B cell (primary cell): ENCODE results near the gene IMP3. TPM values are rescaled to one million over a fixed set of nuclear protein-coding genes. Genes with fewer than 3 reads are reported as not detected.
"Not testable (repeated sequence)": the region's sequence is repeated elsewhere in the genome, so short reads cannot be mapped to it uniquely, and the experiment has no call there.

Experiments used
- ATAC-seq: fragments of 200-7000 bp; cut with Tn5 transposase; one replicate; pipeline ENCODE4 v1.10.0; 2021; ENCODE audit warnings: low read depth, mild to moderate bottlenecking, moderate number of reproducible peaks, moderate library complexity
- CTCF ChIA-PET: fragments of 350-600 bp; sonication (Branson Sonifier 250); formaldehyde crosslinking; loops from one replicate; lab custom pipeline; 2021; ENCODE audit warnings: antibody characterized with exemption, inconsistent platforms; lab: Charles Lee
- POLR2A ChIA-PET: fragments of 350-600 bp; sonication (Branson Sonifier 250); formaldehyde crosslinking; loops from one replicate; lab custom pipeline; 2021; ENCODE audit warnings: antibody characterized with exemption; lab: Charles Lee
- DNase-seq: peaks from one replicate; pipeline ENCODE4 v3.0.0; 2013
- H2AFZ ChIP-seq: 2 replicates; pipeline ENCODE4 v1.6.1; 2012; ENCODE audit warnings: mild to moderate bottlenecking, low read depth, low read length; ENCODE audit not compliant: insufficient read depth, poor library complexity, severe bottlenecking
- H3K27ac ChIP-seq, 2 donors: 1 replicate in 1 of 2; 2 replicates in 1 of 2; pipeline ENCODE4 v1.5.1; 2012 to 2013; ENCODE audit warnings: low read length in 2 of 2, mild to moderate bottlenecking in 2 of 2, moderate library complexity in 1 of 2
- H3K27me3 ChIP-seq, 4 experiments: fragments of 200-600 bp in 1 of 4; sonication (generic) in 1 of 4; replicated peaks in 1 of 4; 1 replicate in 2 of 4; 2 replicates in 2 of 4; pipeline versions ENCODE4 v1.6.1 to v1.7.0; 2013 to 2016; ENCODE audit warnings: low read length in 3 of 4, mild to moderate bottlenecking in 2 of 4, mixed read lengths in 1 of 4, moderate library complexity in 1 of 4; ENCODE audit not compliant: insufficient read depth in 4 of 4, control insufficient read depth in 3 of 4; ENCODE audit errors: control extremely low read depth in 1 of 4
- H3K36me3 ChIP-seq, 2 experiments: replicated peaks in 1 of 2; 1 replicate in 1 of 2; 2 replicates in 1 of 2; pipeline versions ENCODE4 v1.6.1 to v1.7.1; 2013; ENCODE audit warnings: low read length in 1 of 2; ENCODE audit not compliant: insufficient read depth in 2 of 2, control insufficient read depth in 1 of 2; ENCODE audit errors: control extremely low read depth in 1 of 2, extremely low read depth in 1 of 2
- H3K4me1 ChIP-seq, 2 donors: fragments of 200-600 bp in 1 of 2; sonication (generic) in 1 of 2; 1 replicate in 1 of 2; 2 replicates in 1 of 2; pipeline versions ENCODE4 v1.5.1 to v1.6.1; 2013 to 2017; ENCODE audit warnings: low read length in 2 of 2; ENCODE audit not compliant: control insufficient read depth in 2 of 2, insufficient read depth in 2 of 2
- H3K4me2 ChIP-seq: replicated peaks from 2 replicates; pipeline ENCODE3; 2012; ENCODE audit warnings: mild to moderate bottlenecking, low read depth, low read length; ENCODE audit not compliant: poor library complexity, severe bottlenecking
- H3K4me3 ChIP-seq, 5 experiments: fragments of 200-600 bp in 1 of 5; sonication (generic) in 1 of 5; 1 replicate in 3 of 5; 2 replicates in 2 of 5; pipeline versions ENCODE4 v1.5.1 to v1.7.0; 2011 to 2016; ENCODE audit warnings: low read length in 4 of 5, mild to moderate bottlenecking in 4 of 5, low read depth in 2 of 5, control low read depth in 1 of 5, moderate library complexity in 1 of 5; ENCODE audit not compliant: insufficient read depth in 1 of 5; ENCODE audit errors: control extremely low read depth in 1 of 5, extremely low read depth in 1 of 5
- H3K79me2 ChIP-seq: fragments of 200-600 bp; sonication (generic); one replicate; pipeline ENCODE4 v1.6.0; 2016; ENCODE audit warnings: low read length; ENCODE audit not compliant: control insufficient read depth, insufficient read depth
- H3K9ac ChIP-seq: fragments of 200-600 bp; sonication (generic); 2 replicates; pipeline ENCODE4 v1.6.1; 2017; ENCODE audit warnings: mild to moderate bottlenecking, low read length, moderate library complexity
- H3K9me3 ChIP-seq, 3 donors: one replicate each; pipeline versions ENCODE4 v1.6.1 to v1.7.1; 2013; ENCODE audit warnings: low read length in 2 of 3; ENCODE audit not compliant: control insufficient read depth in 2 of 3, insufficient read depth in 1 of 3; ENCODE audit errors: control extremely low read depth in 1 of 3
- H4K20me1 ChIP-seq: 2 replicates; pipeline ENCODE4 v1.6.0; 2012; ENCODE audit warnings: mild to moderate bottlenecking, low read length; ENCODE audit not compliant: insufficient read depth, control insufficient read depth, poor library complexity, severe bottlenecking
- H3K27ac Mint-ChIP-seq: one replicate; pipeline ENCODE4 v1.8.0; 2021; ENCODE audit warnings: mixed read lengths
- H3K27me3 Mint-ChIP-seq: one replicate; pipeline ENCODE4 v1.8.0; 2021; ENCODE audit warnings: mixed read lengths
- H3K4me1 Mint-ChIP-seq: one replicate; pipeline ENCODE4 v1.8.0; 2021; ENCODE audit warnings: mixed read lengths
- H3K4me3 Mint-ChIP-seq: one replicate; pipeline ENCODE4 v1.8.0; 2021; ENCODE audit warnings: mixed read lengths
- H3K9me3 Mint-ChIP-seq: one replicate; pipeline ENCODE4 v1.8.0; 2022; ENCODE audit warnings: mixed read lengths; ENCODE audit not compliant: insufficient read depth
- EZH2 ChIP-seq: IDR thresholded peaks from 2 replicates; pipeline ENCODE4 v1.6.1; 2012; ENCODE audit warnings: borderline replicate concordance, low read depth, mild to moderate bottlenecking, moderate library complexity, low read length; ENCODE audit not compliant: insufficient read depth, poor library complexity, severe bottlenecking
- WGBS: methylation state at CpG from one replicate; pipeline ENCODE4 v1.1.5; 2013; ENCODE audit warnings: missing lambda C conversion rate; ENCODE audit not compliant: insufficient coverage; 5-methylcytosine and 5-hydroxymethylcytosine counted together
- intact Hi-C: fragments of 100-400 bp; cut with micrococcal nuclease; formaldehyde crosslinking; loops from one replicate; pipeline ENCODE4 v1.10.0; 2022
- polyA minus RNA-seq: library from RNA; depleted of rRNA, polyadenylated mRNA; stranded (reverse); fragments of >200 nt; gene quantifications from 2 replicates; pipeline ENCODE4 v1.2.3, GENCODE V29; 2012
- polyA plus RNA-seq: library from polyadenylated mRNA; depleted of rRNA; stranded (reverse); fragments of >200 nt; gene quantifications from 2 replicates; pipeline ENCODE4 v1.2.3, GENCODE V29; 2012
- total RNA-seq, 2 donors: library from RNA; stranded (reverse); fragments of 120-200 nt in 1 of 2; gene quantifications; 1 replicate in 1 of 2; 2 replicates in 1 of 2; pipeline versions ENCODE4 v1.2.3 to v1.2.4, GENCODE V29; 2013 to 2022
- TF ChIP-seq, protein P1 (sequence below): fragments of 200-600 bp; IDR thresholded peaks from one replicate; pipeline ENCODE4 v1.8.0; 2022; ENCODE audit warnings: antibody characterized with exemption, mild to moderate bottlenecking

IMP3 gene, protein sequence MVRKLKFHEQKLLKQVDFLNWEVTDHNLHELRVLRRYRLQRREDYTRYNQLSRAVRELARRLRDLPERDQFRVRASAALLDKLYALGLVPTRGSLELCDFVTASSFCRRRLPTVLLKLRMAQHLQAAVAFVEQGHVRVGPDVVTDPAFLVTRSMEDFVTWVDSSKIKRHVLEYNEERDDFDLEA
- 60.8 and 62.9 TPM in 2 replicates for total RNA-seq
- 84.1 TPM for total RNA-seq (2013)
- polyA plus RNA-seq = 55.3 and 85.1 TPM in 2 replicates
- polyA minus RNA-seq = 105 and 156 TPM in 2 replicates

DNA sequence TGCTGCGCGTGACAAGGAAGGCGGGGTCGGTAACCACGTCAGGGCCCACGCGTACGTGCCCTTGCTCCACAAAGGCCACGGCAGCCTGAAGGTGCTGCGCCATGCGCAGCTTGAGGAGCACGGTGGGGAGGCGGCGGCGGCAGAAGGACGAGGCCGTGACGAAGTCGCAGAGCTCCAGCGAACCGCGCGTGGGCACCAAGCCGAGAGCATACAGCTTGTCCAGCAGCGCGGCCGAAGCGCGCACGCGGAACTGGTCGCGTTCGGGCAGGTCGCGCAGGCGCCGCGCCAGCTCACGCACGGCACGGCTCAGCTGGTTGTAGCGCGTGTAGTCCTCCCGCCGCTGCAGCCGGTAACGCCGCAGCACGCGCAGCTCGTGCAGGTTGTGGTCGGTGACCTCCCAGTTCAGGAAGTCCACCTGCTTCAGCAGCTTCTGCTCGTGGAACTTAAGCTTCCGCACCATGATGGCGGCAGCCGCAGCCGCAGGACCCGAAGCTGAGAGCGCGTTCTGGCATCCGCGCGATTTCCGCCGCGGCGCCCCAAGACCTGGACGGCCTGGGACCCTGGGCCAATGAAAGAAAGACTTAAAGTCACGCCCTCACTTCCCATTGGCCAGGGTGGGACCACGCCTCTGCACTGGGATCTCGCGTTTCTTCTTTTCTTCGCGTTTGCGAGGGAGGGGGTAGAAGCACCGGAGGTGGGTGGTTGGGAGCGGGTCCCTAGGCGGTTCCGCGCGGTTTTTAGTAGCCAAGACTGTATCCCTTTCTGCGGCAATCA is at the start of gene IMP3:
IMP3 (minus strand) TSS at position 516 of the 774 bp plus-strand sequence; CDS start at position 460, 56 bp downstream.
- under 1% methylated on average over 75 of the region's 83 CpGs for WGBS
- Histone ChIP-seq H3K4me3 (peak within 1 kb of the TSS; percentile 72 to 91 (median 84)), H3K9me3 (no peaks in the 10 kb centered on the region), H3K27me3 (peaks cover 0 to 4% (median 0%) of the 10 kb centered on the region in 4 experiments), H3K9ac (peak within 1 kb of the TSS; percentile 95), H4K20me1 (peaks cover 25% of the 10 kb centered on the region), H3K4me2 (peak within 1 kb of the TSS; percentile 97), H3K4me1 (peaks cover 29 to 36% of the 10 kb centered on the region in 2 donors), H3K36me3 (peaks cover 0 to 10% of the 10 kb centered on the region in 2 experiments), H2AFZ (peak within 1 kb of the TSS; percentile 91), H3K79me2 (peaks cover 40% of the 10 kb centered on the region), H3K27ac (peak within 1 kb of the TSS; percentile 78 to 81)
- POLR2A ChIA-PET = interaction anchor here (0.8 to 4.5 kb wide), 10 partner anchors 9 to 597 kb away, joined by 3 to 38 read pairs (median 6); partner anchors contain the start of genes MAN2C1, PTPN9, SIN3A and SNUPN
- intact Hi-C loops = loop anchor here (1.0 to 10.0 kb wide), 9 partner anchors 15 to 1645 kb away; partner anchors contain the start of genes ARID3B, MAN2C1, PML and PPCDC
- Mint-ChIP-seq H3K27me3 (no peaks in the 10 kb centered on the region), H3K4me3 (peak within 1 kb of the TSS; percentile 95), H3K27ac (peak within 1 kb of the TSS; percentile 96), H3K4me1 (peaks cover 40% of the 10 kb centered on the region), H3K9me3 (no peaks in the 10 kb centered on the region)
- DNase-seq = peak; percentile 96
- CTCF ChIA-PET = interaction anchor here (0.8 to 3.8 kb wide), 8 partner anchors 10 to 597 kb away, joined by 3 to 29 read pairs (median 5); partner anchors contain the start of genes MAN2C1, PTPN9 and SNUPN
- peak; percentile 93 for ATAC-seq
- TF ChIP-seq EZH2 = no peak
- TF ChIP-seq, protein P1, sequence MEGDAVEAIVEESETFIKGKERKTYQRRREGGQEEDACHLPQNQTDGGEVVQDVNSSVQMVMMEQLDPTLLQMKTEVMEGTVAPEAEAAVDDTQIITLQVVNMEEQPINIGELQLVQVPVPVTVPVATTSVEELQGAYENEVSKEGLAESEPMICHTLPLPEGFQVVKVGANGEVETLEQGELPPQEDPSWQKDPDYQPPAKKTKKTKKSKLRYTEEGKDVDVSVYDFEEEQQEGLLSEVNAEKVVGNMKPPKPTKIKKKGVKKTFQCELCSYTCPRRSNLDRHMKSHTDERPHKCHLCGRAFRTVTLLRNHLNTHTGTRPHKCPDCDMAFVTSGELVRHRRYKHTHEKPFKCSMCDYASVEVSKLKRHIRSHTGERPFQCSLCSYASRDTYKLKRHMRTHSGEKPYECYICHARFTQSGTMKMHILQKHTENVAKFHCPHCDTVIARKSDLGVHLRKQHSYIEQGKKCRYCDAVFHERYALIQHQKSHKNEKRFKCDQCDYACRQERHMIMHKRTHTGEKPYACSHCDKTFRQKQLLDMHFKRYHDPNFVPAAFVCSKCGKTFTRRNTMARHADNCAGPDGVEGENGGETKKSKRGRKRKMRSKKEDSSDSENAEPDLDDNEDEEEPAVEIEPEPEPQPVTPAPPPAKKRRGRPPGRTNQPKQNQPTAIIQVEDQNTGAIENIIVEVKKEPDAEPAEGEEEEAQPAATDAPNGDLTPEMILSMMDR = no peak

DNA sequence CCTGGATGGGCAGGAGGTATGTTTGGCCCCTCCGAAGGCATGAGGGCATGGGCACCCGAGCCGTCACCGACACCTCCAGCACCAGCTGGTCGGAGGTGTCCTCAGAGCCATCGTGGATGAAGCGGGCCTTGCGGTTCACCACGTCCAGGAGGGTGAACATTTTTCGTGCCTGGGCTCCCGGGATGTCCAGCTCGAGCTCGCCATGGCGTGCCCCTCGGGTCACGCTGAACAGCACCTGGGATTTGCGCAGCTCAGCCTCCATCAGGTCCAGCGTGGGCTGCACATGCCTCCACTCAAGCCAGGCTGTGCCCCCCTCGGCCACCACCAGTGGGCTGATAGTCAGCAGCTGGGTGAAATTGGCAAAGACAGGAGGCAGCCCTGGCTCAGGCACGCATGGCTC is 49.4 kb upstream of the IMP3 start:
- H3K36me3 ChIP-seq, POLR2A ChIA-PET, H3K27me3 ChIP-seq, H3K4me3 ChIP-seq, H3K4me2 ChIP-seq, ATAC-seq, H3K9ac ChIP-seq, H3K27ac ChIP-seq, H3K9me3 ChIP-seq, H2AFZ ChIP-seq, H4K20me1 ChIP-seq, H3K27me3 Mint-ChIP-seq, intact Hi-C loops, H3K4me3 Mint-ChIP-seq, H3K27ac Mint-ChIP-seq, DNase-seq, H3K79me2 ChIP-seq, H3K9me3 Mint-ChIP-seq: not testable (repeated sequence)
- peaks cover 15 to 23% of the 10 kb centered on the region in 2 donors for H3K4me1 ChIP-seq
- H3K4me1 Mint-ChIP-seq = peaks cover 27% of the 10 kb centered on the region
- WGBS = 92% methylated on average over 19 of the region's 20 CpGs
- CTCF ChIA-PET = interaction anchor here (1.4 kb wide), 1 partner anchor 322 kb away, joined by 3 read pairs; no protein-coding TSS in a partner anchor
